Hindlimb muscle (tissue), 1 donor: ENCODE data around the gene EFCAB5. TPM values are rescaled to one million over a fixed set of nuclear protein-coding genes. Genes with fewer than 3 reads are reported as not detected.
"Not testable (repeated sequence)": the region's sequence is repeated elsewhere in the genome, so short reads cannot be mapped to it uniquely, and the experiment has no call there.

Source experiments
- DNase-seq: peaks from one replicate; pipeline ENCODE4 v3.0.0-alpha.2; 2013
- polyA plus RNA-seq: library from polyadenylated mRNA; unstranded; fragments of 120-200 nt; gene quantifications from one replicate; pipeline ENCODE4 v1.2.1, GENCODE V29; 2013; ENCODE audit not compliant: insufficient read length

The EFCAB5 gene
- polyA plus RNA-seq, 1 donor, result 1.1 TPM

- not testable (repeated sequence) for DNase-seq
Observed at GRCh38 chr17:29935909-29936308, 5.5 kb upstream of the EFCAB5 start.

- no peak for DNase-seq
Observed at GRCh38 chr17:29936724-29937123, 4.7 kb upstream of the EFCAB5 start.

DNA sequence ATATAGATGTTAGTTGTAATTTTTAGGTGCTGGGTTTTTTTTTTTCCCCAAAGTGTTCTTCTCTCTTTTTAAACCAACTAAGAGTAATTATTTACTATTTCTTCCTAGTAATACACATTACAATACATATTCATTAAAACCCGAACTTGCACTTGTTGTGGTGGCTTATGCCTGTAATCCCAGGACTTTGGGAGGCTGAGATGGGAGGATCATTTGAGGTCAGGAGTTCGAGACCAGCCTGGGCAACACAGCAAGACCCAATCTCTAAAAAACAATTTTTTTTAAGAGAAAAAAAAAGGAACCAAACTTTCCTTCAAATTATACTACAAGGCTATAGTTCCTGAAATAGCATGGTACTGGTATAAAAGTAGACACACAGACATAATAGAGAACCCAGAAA is 3.8 kb downstream of the EFCAB5 start:
- no peak for DNase-seq

DNA sequence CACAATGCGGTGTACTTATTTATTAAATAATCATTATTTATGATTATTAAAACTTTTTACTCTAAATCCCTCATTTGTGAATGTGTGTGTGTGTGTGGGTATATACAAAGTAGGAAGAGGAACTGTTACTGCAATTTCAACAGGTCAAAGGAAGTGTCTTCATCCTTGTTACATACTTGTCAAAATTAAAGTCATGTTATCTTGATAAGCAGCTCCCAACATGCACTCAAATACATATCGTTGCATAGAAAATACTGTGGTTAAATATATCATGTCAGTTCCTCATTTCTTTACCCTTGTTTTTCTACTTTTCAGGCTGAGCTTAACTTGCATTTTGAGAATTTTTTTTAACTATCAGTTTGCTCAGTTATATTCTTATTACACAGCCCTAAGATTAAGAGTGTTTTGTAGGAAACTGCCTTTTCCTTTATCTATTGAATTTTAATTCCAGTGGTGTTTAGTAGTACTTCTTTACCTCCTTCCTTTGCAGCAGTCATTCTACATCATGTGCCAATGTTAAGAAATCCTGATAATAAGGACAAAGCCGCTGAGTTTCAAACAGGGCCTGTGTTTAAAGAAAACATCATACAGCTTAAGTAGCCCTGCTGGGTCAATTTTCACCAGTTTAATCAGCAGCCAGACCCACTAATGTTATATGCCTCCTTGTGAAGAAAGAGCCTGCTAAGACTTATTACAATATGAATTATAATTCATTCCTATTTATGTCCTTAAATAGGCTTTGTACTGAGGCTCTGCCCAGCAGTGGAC is 7.2 kb downstream of the EFCAB5 start:
- DNase-seq, result no peak

DNA sequence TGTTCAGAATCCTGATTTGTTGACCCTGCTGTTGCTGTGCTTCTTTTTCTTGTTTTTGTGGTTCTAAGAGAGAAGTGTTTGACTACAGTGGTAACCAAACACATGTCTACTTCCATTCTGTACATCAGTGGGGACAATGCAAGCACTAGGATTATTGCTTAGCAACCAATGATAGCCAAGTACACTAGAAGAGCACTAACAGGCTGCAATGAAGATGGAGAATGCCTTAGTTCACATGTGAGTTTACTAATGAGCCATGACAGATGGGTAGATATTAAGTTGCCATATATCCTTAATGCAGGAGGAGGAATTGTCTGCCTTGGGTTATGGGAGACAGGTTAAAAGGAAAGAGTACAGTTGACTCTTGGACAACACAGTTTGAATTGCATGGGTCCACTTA is 8.3 kb downstream of the EFCAB5 start:
- DNase-seq, result no peak

- no peak for DNase-seq
Observed at GRCh38 chr17:29954405-29954804, 13.0 kb downstream of the EFCAB5 start.

GRCh38 chr17:29956225-29956624 is 14.8 kb downstream of the EFCAB5 start:
- no peak for DNase-seq

DNA sequence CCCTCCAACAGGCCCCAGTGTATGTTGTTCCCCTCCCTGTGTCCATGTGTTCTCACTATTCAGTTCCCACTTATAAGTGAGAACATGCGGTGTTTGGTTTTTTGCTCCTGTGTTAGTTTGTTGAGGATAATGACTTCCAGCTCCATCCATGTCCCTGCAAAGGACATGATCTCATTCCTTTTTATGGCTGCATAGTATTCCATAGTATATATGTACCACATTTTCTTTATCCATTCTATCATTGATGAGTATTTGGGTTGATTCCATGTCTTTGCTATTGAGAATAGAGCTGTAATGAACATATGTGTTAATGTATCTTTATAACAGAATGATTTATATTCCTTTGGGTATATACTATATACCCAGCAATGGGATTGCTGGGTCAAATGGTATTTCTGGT is 16.1 kb downstream of the EFCAB5 start:
- not testable (repeated sequence) for DNase-seq

DNA sequence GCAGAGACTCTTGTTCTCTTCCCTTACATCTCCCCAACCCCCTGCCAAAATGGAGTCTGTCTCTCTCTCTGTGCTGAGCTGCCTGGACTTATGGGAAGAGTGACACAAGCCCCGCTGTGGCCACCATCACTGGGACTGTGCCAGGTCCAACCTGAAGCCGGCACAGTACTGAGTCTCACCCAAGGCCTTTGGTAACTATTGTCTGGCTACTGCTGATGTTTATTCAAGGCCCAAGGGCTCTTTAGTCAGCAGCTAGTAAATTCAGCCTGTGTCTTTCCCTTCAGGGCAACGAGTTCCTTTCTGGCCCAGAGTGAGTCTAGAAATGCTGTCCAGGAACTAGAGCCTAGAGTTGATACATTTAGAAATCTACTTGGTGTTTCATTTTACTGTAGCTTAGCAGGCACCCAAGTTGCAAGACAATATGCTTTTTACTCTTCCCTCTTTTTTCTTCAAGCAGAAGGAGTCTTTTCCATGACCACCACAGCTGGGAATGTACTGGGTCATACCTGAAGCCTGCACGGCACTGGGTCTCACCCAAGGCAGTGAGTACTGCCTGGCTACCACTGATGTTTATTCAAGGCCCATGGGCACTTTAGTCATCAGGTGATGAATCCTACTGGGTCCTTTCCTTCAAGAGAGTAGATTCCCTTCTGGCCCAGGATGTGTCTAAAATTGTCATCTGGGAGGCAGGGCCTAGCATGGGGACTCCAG is 17.7 kb downstream of the EFCAB5 start:
- no peak for DNase-seq

GRCh38 chr17:29959658-29960337 is 18.4 kb downstream of the EFCAB5 start:
- no peak for DNase-seq

DNA sequence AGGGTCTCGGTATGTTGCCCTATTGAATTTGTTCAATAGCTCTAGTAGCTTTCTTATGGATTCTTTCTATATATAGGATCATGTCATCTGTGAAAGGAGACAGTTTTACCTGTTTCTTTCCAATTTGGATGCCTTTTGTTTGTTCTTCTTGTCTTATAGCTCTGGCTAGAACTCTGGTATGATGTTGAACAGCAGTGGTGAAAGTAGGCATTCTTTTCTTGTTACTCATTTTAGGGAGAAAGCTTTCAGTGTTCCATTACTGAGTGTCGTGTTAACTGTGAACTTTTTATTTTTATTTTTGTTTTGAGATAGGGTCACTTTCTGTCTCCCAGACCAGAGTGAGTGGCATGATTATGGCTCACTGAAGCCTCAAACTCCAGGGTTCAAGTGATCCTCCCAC is 21.2 kb downstream of the EFCAB5 start:
- no peak for DNase-seq

- no peak for DNase-seq
Observed at GRCh38 chr17:29968271-29968670, 26.8 kb downstream of the EFCAB5 start.

DNA sequence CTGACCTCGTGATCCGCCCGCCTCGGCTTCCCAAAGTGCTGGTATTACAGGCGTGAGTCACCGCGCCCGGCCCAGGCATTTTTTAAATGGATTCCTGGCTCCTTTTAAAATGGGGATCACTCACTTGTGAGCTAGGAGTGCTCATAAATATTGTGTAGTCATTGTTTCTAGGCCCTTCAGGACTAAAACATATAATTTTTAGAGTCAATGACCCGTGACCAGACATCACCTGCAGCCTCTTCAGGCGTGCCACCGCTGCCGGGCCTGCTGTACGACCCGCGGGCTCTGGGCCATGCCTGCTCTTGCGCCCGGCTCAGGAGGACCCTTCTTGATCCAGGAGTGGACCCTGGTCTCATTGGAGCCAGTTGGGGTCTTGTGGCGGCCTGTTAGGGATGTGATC is 30.8 kb downstream of the EFCAB5 start:
- no peak for DNase-seq

- no peak for DNase-seq
Observed at GRCh38 chr17:29973005-29973404, 31.6 kb downstream of the EFCAB5 start.

DNA sequence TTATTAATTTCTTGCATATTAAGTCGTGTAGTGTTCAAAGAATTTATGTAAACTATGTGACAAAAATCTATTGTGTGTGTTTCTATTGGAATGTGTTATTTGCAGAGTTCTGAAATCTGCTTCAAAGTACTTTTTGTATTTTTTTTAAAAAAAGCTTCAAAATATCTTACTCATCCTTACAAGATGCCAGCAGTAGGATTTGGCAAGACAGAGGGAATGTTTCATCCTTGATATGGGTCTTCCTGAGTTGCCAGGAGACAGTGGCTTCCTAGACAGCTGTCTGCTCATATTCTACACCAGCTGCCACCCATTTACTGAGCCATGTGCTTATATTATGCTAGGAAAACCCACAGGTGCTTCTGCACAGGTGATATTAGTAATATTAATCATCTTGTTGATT is 36.4 kb downstream of the EFCAB5 start:
- DNase-seq, result no peak

DNA sequence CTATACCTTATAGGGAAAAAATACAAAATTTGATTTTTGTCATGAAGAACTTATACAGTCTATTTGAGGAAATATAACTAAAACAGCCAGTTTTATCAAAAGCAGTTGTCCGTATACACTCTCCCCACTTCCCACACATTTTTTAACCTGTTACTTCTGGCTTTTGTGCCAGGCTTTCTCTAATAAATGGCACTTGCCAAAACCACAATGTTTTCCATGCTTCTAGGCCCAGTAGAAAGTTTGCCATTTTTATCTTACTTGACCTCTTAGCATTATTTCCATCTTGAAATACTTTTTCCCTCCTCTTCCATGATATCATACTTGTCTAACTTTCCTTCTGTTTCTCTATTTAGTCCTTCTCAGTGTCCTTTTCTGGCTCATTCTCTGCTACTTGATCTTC is 38.8 kb downstream of the EFCAB5 start:
- DNase-seq, result no peak

DNA sequence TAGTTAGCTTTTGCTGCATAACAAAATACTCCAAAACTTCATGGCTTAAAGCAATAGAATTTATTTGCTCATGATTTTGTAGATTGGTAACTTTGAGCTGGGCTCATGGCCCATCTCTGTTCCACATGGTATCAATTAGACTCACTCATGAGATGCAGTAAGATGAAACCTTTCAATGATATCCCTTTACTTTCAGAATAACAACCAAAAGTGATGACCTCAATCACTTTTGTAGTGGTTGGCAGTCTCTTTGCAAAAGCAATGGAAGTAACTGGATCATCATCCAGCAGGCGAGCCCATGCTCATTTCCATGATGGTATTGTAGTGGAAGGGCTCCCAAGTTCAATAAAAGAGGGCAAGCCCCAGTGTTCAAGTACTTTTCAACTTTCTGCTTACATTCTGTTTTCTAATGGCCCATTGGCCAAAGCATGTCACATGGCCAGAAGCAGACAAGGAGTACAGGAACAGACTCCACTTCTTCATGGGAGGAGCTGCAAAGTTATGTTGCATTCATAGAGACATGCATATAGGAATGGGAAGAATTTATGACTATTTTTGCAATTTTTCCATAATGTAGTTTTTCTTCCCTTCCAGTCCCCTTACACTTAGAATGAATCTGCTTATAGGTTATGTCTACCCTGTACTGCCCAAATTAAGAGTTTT is 41.7 kb downstream of the EFCAB5 start:
- DNase-seq, result no peak

DNA sequence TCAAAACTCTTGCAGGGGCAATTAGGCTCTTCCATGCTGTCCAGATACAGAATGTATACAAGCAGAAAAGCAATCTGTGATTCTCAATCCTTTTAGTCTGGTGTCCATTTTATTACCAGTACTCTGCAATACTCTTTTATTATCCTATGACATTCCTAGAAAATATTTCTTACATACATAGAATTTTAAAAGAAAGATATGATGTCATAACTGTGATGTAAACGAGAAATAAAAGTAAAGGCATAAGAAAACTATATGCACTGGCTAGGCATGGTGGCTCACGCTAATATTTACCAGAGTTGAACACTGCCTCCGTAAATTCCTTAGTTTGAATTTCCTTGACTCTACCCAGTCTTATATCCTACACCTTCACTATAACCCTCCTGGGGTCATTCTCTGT is 55.0 kb downstream of the EFCAB5 start:
- DNase-seq, result no peak

DNA sequence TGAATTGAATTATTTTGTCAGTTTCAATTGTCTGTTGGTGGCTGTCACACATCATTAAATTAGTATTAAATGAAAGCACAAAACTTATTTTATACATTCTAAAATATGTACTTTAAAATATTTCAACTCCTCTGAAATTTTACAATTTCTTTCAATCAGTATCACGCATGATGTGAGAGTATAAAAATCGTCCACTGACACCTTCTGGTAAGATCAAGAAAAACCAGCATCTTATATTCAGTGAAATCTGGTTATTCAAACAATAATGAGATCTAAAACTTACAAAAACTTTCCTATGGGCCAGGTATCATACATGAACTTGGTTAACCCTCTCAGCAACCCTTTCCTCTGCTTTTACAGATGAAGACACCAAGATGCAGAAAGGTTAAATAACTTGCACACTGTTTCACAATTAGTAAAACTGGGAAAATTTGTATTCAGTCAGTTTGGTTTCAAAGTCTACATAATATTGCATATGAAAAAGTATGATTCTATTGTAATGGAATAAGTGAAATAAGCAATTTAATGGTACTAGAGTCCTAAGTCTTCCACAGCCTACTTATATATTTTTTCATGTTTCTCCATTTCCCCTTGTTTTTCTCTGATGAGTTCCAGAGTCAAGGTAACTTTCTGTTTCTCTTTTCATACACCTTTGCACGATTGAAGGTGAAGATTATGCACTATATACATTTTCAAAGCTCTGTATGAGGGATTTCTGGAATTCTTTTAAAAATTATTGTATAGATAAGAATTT is 58.7 kb downstream of the EFCAB5 start:
- no peak for DNase-seq

DNA sequence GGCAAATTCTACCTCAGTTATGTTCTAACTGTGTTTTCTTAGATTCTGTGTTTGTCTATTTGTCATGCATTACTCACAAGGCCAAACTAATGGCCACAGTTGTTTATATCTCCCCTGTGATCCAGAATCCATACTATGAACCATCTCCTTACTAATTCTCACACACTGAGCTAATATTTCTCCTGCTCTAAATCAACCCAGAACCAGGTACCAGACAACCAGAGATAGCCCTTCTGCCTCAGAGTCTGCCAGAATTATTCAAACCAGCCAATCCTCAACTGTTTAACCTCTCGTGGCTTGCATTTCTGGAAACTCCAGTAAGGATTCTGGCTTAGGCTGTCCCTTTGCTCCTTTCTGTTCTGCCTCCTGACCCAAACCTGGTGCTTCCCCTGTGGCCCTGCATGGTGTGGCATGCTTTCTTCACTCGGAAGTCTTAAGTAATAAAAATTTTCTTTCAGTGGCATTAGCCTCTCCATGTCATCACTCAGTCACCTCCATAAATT is 59.4 kb downstream of the EFCAB5 start:
- no peak for DNase-seq

- DNase-seq, result no peak
Observed at GRCh38 chr17:30002088-30002487, 60.7 kb downstream of the EFCAB5 start.

- no peak for DNase-seq
Observed at GRCh38 chr17:30005709-30006320, 64.4 kb downstream of the EFCAB5 start.
